ENCODE measurements around the gene SEC16A.

SEC16A gene

GRCh38 chr9:136502940-136503550, 20.2 kb upstream of the SEC16A start:
- no peak for DNase-seq

- no peak for DNase-seq
Observed at GRCh38 chr9:136502196-136502595, 19.4 kb upstream of the SEC16A start.

- no peak for DNase-seq
Observed at GRCh38 chr9:136501686-136502085, 18.8 kb upstream of the SEC16A start.

GRCh38 chr9:136499935-136500910, 17.4 kb upstream of the SEC16A start:
- DNase-seq = no peak

- DNase-seq = no peak
Observed at GRCh38 chr9:136499071-136499934, 16.5 kb upstream of the SEC16A start.

- DNase-seq = no peak
Observed at GRCh38 chr9:136497916-136498695, 15.3 kb upstream of the SEC16A start.

GRCh38 chr9:136496801-136497620, 14.2 kb upstream of the SEC16A start:
- DNase-seq = no peak

- no peak for DNase-seq
Observed at GRCh38 chr9:136496181-136496580, 13.3 kb upstream of the SEC16A start.

- DNase-seq = no peak
Observed at GRCh38 chr9:136495238-136495800, 12.5 kb upstream of the SEC16A start.

GRCh38 chr9:136494531-136495215, 11.8 kb upstream of the SEC16A start:
- DNase-seq = no peak

GRCh38 chr9:136494012-136494411, 11.2 kb upstream of the SEC16A start:
- no peak for DNase-seq

GRCh38 chr9:136493567-136493971, 10.7 kb upstream of the SEC16A start:
- DNase-seq = no peak

- no peak for DNase-seq
Observed at GRCh38 chr9:136492978-136493522, 10.2 kb upstream of the SEC16A start.

GRCh38 chr9:136489731-136490130, 6.9 kb upstream of the SEC16A start:
- DNase-seq = no peak

GRCh38 chr9:136488247-136489214, 5.7 kb upstream of the SEC16A start:
- DNase-seq = peak; percentile 79

GRCh38 chr9:136487672-136488071, 4.8 kb upstream of the SEC16A start:
- no peak for DNase-seq

- no peak for DNase-seq
Observed at GRCh38 chr9:136486823-136487620, 4.2 kb upstream of the SEC16A start.

- no peak for DNase-seq
Observed at GRCh38 chr9:136486131-136486530, 3.3 kb upstream of the SEC16A start.

Measured in activated CD8-positive, alpha-beta memory T cell treated with anti-CD3 and anti-CD28 coated beads, Interleukin-2, amount 50 U/mL, for 4 hours (primary cell).